HepG2 (cell line): ENCODE data around the gene U2AF1L4. TPM values are rescaled to one million over a fixed set of nuclear protein-coding genes. Genes with fewer than 3 reads are reported as not detected.

Experiments used
- ATAC-seq: fragments of 200-7000 bp; cut with Tn5 transposase; 3 replicates; pipeline ENCODE4 v1.9.1; 2020; ENCODE audit warnings: mild to moderate bottlenecking, moderate library complexity
- BruUV-seq: library from RNA; stranded (reverse); fragments of 400-500 nt; replicated peaks from 2 replicates; lab custom pipeline; 2021; lab: Mats Ljungman, UMichigan
- CTCF ChIA-PET: fragments of 300-600 bp; formaldehyde crosslinking; extraction: SDS; loops from one replicate; lab custom pipeline; 2021; ENCODE audit warnings: low total read pairs, inconsistent platforms, low intra/inter-chr PET ratio; lab: Yijun Ruan, JAX
- POLR2A ChIA-PET: fragments of 350-600 bp; sonication (Branson Sonifier 250); formaldehyde crosslinking; loops from one replicate; lab custom pipeline; 2020; ENCODE audit warnings: antibody characterized with exemption, inconsistent platforms; lab: Yijun Ruan, JAX
- DNase-seq: peaks from one replicate; pipeline ENCODE4 v3.0.0-alpha.2; 2015; ENCODE audit warnings: low spot score
- FAIRE-seq: peaks from 3 replicates; lab custom pipeline; 2011; peaks lifted over from hg19 to GRCh38; lab: Jason Lieb, UNC
- H2AFZ ChIP-seq: one replicate; pipeline ENCODE4 v1.6.1; 2011; ENCODE audit warnings: low read length, inconsistent platforms
- H3K27ac ChIP-seq: fragments of 300-600 bp; 3 replicates; pipeline ENCODE4 v1.8.0; 2011; ENCODE audit warnings: mixed run types, mild to moderate bottlenecking, mixed read lengths, low read length, inconsistent platforms; ENCODE audit not compliant: insufficient read depth; ENCODE audit errors: extremely low read length
- H3K27me3 ChIP-seq, 2 experiments: fragments of 200-600 bp in 1 of 2; 2 replicates in 1 of 2; 3 replicates in 1 of 2; pipeline versions ENCODE4 v1.6.0 to v1.8.0; 2011; ENCODE audit warnings: low read length in 2 of 2, mild to moderate bottlenecking in 2 of 2, moderate library complexity in 2 of 2, inconsistent platforms in 1 of 2; ENCODE audit not compliant: insufficient read depth in 2 of 2, control insufficient read depth in 1 of 2
- H3K36me3 ChIP-seq, 2 experiments: fragments of 200-600 bp in 1 of 2; replicated peaks in 1 of 2; 2 replicates in 1 of 2; 3 replicates in 1 of 2; pipeline versions ENCODE4 v1.5.1 to v1.8.0; 2011; ENCODE audit warnings: low read length in 2 of 2, inconsistent platforms in 1 of 2; ENCODE audit not compliant: insufficient read depth in 2 of 2, control insufficient read depth in 1 of 2
- H3K4me1 ChIP-seq: 2 replicates; pipeline ENCODE4 v1.5.1; 2012; ENCODE audit warnings: low read length, inconsistent platforms; ENCODE audit not compliant: insufficient read depth
- H3K4me2 ChIP-seq: 2 replicates; pipeline ENCODE4 v1.6.0; 2011; ENCODE audit warnings: low read depth, low read length, inconsistent platforms
- H3K4me3 ChIP-seq, 3 experiments: fragments of 200-600 bp in 1 of 3; sonication (generic), shearing (Covaris generic) in 1 of 3; replicated peaks in 1 of 3; 2 replicates each; pipeline ENCODE4 v1.5.1; 2011 to 2016; ENCODE audit warnings: low read length in 3 of 3, inconsistent platforms in 2 of 3, low read depth in 2 of 3, mild to moderate bottlenecking in 2 of 3, control low read depth in 1 of 3, mixed read lengths in 1 of 3; ENCODE audit not compliant: insufficient read depth in 1 of 3
- H3K79me2 ChIP-seq: one replicate; pipeline ENCODE4 v1.6.1; 2011; ENCODE audit warnings: low read length, inconsistent platforms; ENCODE audit not compliant: insufficient read depth
- H3K9ac ChIP-seq: 2 replicates; pipeline ENCODE4 v1.6.0; 2011; ENCODE audit warnings: mild to moderate bottlenecking, low read depth, low read length, inconsistent platforms; ENCODE audit not compliant: insufficient read depth
- H3K9me3 ChIP-seq: 2 replicates; pipeline ENCODE4 v1.5.1; 2012; ENCODE audit warnings: mild to moderate bottlenecking, low read length
- H4K20me1 ChIP-seq: 2 replicates; pipeline ENCODE4 v1.6.0; 2011; ENCODE audit warnings: inconsistent platforms, mild to moderate bottlenecking, low read length, moderate library complexity; ENCODE audit not compliant: insufficient read depth
- BRD4 ChIP-seq: sonication (generic); formaldehyde crosslinking; IDR thresholded peaks from 2 replicates; pipeline ENCODE4 v1.4.0; 2020; ENCODE audit warnings: missing genetic modification reagents
- DPF2 ChIP-seq: sonication (generic); formaldehyde crosslinking; IDR thresholded peaks from 2 replicates; pipeline ENCODE4 v1.4.0; 2020; ENCODE audit warnings: mild to moderate bottlenecking, low read depth, missing genetic modification reagents, borderline replicate concordance
- MXI1 ChIP-seq: IDR thresholded peaks from 3 replicates; pipeline ENCODE4 v1.6.1; 2012; ENCODE audit warnings: low read depth, low read length, inconsistent platforms, borderline replicate concordance
- NR3C1 ChIP-seq: sonication (generic); formaldehyde crosslinking; IDR thresholded peaks from 2 replicates; pipeline ENCODE4 v1.4.0; 2020; ENCODE audit warnings: missing genetic modification reagents
- ZNF10 ChIP-seq: sonication (generic); formaldehyde crosslinking; IDR thresholded peaks from 2 replicates; pipeline ENCODE4 v1.4.0; 2020; ENCODE audit warnings: mild to moderate bottlenecking, low read depth, missing genetic modification reagents, borderline replicate concordance
- ZNF124 ChIP-seq: sonication (generic); formaldehyde crosslinking; IDR thresholded peaks from 2 replicates; pipeline ENCODE4 v1.4.0; 2020; ENCODE audit warnings: missing genetic modification reagents
- ZSCAN5A ChIP-seq: sonication (generic); formaldehyde crosslinking; IDR thresholded peaks from 2 replicates; pipeline ENCODE4 v1.8.0; 2022; ENCODE audit warnings: mild to moderate bottlenecking, missing genetic modification reagents, borderline replicate concordance
- WGBS: methylation state at CpG from one replicate; pipeline ENCODE4 v1.1.6; 2017; ENCODE audit warnings: low lambda C conversion rate; 5-methylcytosine and 5-hydroxymethylcytosine counted together
- in situ Hi-C: cut with HindIII; loops from 2 replicates; pipeline ENCODE4 v1.10.0; 2017; ENCODE audit warnings: low pct_unique_long_range_greater_than_20kb; ENCODE audit not compliant: extremely low pct_ligation_motif_present
- intact Hi-C: fragments of 100-400 bp; cut with micrococcal nuclease; formaldehyde crosslinking; loops from one replicate; pipeline ENCODE4 v1.10.0; 2022; ENCODE audit not compliant: unreplicated experiment
- polyA plus RNA-seq, 8 experiments: library from polyadenylated mRNA; depleted of rRNA in 3 of 8; stranded (reverse) in 7 of 8; unstranded in 1 of 8; fragments of >200 nt; fragmentation: Illumina TruSeq in 4 of 8; extraction: Trizol in 4 of 8; gene quantifications; 2 replicates each; pipeline versions ENCODE4 v1.2.1 to v1.2.3, GENCODE V29; 2011 to 2016; ENCODE audit warnings: low read depth in 4 of 8, missing spikeins in 1 of 8, mixed read lengths in 1 of 8; ENCODE audit not compliant: insufficient read depth in 1 of 8
- total RNA-seq, 5 experiments: library from RNA; depleted of rRNA; stranded (reverse); fragments of >200 nt; fragmentation: Illumina TruSeq; extraction: Trizol; gene quantifications; 2 replicates each; pipeline ENCODE4 v1.2.3, GENCODE V29; 2016; ENCODE audit warnings: low read depth in 1 of 5
- TF ChIP-seq, protein P1 (sequence below): sonication (generic); formaldehyde crosslinking; IDR thresholded peaks from 2 replicates; pipeline ENCODE4 v1.4.0; 2020; ENCODE audit warnings: missing genetic modification reagents
- TF ChIP-seq, protein P2 (sequence below): sonication (generic); formaldehyde crosslinking; IDR thresholded peaks from 2 replicates; pipeline ENCODE4 v1.5.1; 2020; ENCODE audit warnings: mild to moderate bottlenecking, missing genetic modification reagents, borderline replicate concordance
- TF ChIP-seq, protein P3 (sequence below): sonication (generic); formaldehyde crosslinking; IDR thresholded peaks from 2 replicates; pipeline ENCODE4 v1.4.0; 2020; ENCODE audit warnings: missing genetic modification reagents
- TF ChIP-seq, protein P4 (sequence below): sonication (generic); formaldehyde crosslinking; IDR thresholded peaks from 2 replicates; pipeline ENCODE4 v1.5.0; 2020; ENCODE audit warnings: missing genetic modification reagents

The U2AF1L4 gene
- total and polyA plus RNA-seq, 2 of the 13 experiments (the other 11 are each of a cell fraction or from before 2014, with no cell fraction given), result 7.9 to 15.4 TPM

- Histone ChIP-seq H3K4me1 (peaks cover 34% of the 10 kb centered on the region), H3K9ac (peak within 1 kb of the TSS; percentile 88), H4K20me1 (peaks cover 8% of the 10 kb centered on the region), H3K27me3 (no peaks in the 10 kb centered on the region), H2AFZ (peak within 1 kb of the TSS; percentile 12), H3K4me2 (peak within 1 kb of the TSS; percentile 96), H3K9me3 (no peaks in the 10 kb centered on the region), H3K4me3 (peak within 1 kb of the TSS; percentile 93 to 99 (median 97)), H3K27ac (peak within 1 kb of the TSS; percentile 78), H3K79me2 (peaks cover 21% of the 10 kb centered on the region), H3K36me3 (peaks cover 10 to 23% of the 10 kb centered on the region in 2 experiments)
- intact Hi-C loops (loop anchor here (1.0 to 2.0 kb wide), 2 partner anchors 23 to 169 kb away; no protein-coding TSS in a partner anchor), in situ Hi-C loops (loop anchor here (5.0 kb wide), 1 partner anchor 171 kb away; the partner anchor contains the start of gene TMEM147)
- POLR2A ChIA-PET, result interaction anchor here (2.0 to 4.6 kb wide), 3 partner anchors 21 to 30 kb away, joined by 11 to 69 read pairs (median 19); partner anchors contain the start of genes LIN37, PSENEN and U2AF1L4
- ATAC-seq (no peak), FAIRE-seq (no peak), DNase-seq (no peak)
- CTCF ChIA-PET, result interaction anchor here (1.2 to 7.0 kb wide), 6 partner anchors 16 to 214 kb away, joined by 3 to 201 read pairs (median 8); no protein-coding TSS in a partner anchor
- no TSS peak for BruUV-seq
- 2% methylated on average over 10 of the region's 109 CpGs for WGBS
- TF ChIP-seq, protein P1, sequence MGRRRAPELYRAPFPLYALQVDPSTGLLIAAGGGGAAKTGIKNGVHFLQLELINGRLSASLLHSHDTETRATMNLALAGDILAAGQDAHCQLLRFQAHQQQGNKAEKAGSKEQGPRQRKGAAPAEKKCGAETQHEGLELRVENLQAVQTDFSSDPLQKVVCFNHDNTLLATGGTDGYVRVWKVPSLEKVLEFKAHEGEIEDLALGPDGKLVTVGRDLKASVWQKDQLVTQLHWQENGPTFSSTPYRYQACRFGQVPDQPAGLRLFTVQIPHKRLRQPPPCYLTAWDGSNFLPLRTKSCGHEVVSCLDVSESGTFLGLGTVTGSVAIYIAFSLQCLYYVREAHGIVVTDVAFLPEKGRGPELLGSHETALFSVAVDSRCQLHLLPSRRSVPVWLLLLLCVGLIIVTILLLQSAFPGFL (CRISPR knock-in tag), result no peak
- TF ChIP-seq MXI1 (no peak), BRD4 (no peak), DPF2 (CRISPR knock-in tag) (no peak), ZSCAN5A (CRISPR knock-in tag) (no peak), ZNF10 (CRISPR knock-in tag) (no peak), NR3C1 (CRISPR knock-in tag) (no peak), ZNF124 (no peak)
- TF ChIP-seq, protein P2, sequence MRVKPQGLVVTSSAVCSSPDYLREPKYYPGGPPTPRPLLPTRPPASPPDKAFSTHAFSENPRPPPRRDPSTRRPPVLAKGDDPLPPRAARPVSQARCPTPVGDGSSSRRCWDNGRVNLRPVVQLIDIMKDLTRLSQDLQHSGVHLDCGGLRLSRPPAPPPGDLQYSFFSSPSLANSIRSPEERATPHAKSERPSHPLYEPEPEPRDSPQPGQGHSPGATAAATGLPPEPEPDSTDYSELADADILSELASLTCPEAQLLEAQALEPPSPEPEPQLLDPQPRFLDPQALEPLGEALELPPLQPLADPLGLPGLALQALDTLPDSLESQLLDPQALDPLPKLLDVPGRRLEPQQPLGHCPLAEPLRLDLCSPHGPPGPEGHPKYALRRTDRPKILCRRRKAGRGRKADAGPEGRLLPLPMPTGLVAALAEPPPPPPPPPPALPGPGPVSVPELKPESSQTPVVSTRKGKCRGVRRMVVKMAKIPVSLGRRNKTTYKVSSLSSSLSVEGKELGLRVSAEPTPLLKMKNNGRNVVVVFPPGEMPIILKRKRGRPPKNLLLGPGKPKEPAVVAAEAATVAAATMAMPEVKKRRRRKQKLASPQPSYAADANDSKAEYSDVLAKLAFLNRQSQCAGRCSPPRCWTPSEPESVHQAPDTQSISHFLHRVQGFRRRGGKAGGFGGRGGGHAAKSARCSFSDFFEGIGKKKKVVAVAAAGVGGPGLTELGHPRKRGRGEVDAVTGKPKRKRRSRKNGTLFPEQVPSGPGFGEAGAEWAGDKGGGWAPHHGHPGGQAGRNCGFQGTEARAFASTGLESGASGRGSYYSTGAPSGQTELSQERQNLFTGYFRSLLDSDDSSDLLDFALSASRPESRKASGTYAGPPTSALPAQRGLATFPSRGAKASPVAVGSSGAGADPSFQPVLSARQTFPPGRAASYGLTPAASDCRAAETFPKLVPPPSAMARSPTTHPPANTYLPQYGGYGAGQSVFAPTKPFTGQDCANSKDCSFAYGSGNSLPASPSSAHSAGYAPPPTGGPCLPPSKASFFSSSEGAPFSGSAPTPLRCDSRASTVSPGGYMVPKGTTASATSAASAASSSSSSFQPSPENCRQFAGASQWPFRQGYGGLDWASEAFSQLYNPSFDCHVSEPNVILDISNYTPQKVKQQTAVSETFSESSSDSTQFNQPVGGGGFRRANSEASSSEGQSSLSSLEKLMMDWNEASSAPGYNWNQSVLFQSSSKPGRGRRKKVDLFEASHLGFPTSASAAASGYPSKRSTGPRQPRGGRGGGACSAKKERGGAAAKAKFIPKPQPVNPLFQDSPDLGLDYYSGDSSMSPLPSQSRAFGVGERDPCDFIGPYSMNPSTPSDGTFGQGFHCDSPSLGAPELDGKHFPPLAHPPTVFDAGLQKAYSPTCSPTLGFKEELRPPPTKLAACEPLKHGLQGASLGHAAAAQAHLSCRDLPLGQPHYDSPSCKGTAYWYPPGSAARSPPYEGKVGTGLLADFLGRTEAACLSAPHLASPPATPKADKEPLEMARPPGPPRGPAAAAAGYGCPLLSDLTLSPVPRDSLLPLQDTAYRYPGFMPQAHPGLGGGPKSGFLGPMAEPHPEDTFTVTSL (CRISPR knock-in tag), result no peak
- TF ChIP-seq, protein P3, sequence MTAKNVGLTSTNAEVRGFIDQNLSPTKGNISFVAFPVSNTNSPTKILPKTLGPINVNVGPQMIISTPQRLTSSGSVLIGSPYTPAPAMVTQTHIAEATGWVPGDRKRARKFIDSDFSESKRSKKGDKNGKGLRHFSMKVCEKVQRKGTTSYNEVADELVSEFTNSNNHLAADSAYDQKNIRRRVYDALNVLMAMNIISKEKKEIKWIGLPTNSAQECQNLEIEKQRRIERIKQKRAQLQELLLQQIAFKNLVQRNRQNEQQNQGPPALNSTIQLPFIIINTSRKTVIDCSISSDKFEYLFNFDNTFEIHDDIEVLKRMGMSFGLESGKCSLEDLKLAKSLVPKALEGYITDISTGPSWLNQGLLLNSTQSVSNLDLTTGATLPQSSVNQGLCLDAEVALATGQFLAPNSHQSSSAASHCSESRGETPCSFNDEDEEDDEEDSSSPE, result no peak
- TF ChIP-seq, protein P4, sequence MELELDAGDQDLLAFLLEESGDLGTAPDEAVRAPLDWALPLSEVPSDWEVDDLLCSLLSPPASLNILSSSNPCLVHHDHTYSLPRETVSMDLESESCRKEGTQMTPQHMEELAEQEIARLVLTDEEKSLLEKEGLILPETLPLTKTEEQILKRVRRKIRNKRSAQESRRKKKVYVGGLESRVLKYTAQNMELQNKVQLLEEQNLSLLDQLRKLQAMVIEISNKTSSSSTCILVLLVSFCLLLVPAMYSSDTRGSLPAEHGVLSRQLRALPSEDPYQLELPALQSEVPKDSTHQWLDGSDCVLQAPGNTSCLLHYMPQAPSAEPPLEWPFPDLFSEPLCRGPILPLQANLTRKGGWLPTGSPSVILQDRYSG (CRISPR knock-in tag), result no peak
Measured at GRCh38 chr19:35717665-35718344, 27.4 kb downstream of the U2AF1L4 start, which contains the start of gene KMT2B. KMT2B (plus strand) TSS chr19:35718003; CDS start chr19:35718019, 16 bp downstream.
